Keratinocyte (primary cell): Measurements from ENCODE around the gene NDUFS1. TPM values are rescaled to one million over a fixed set of nuclear protein-coding genes. Genes with fewer than 3 reads are reported as not detected.

ENCODE experiments used
- DNase-seq: peaks from one replicate; pipeline ENCODE4 v3.0.0-alpha.2; 2011; ENCODE audit warnings: low read depth, missing footprints, low spot score
- FAIRE-seq: peaks from 2 replicates; lab custom pipeline; 2011; peaks lifted over from hg19 to GRCh38; lab: Jason Lieb, UNC
- H2AFZ ChIP-seq: 2 replicates; pipeline ENCODE4 v1.6.0; 2012; ENCODE audit warnings: low read length, control low read depth, inconsistent platforms; ENCODE audit not compliant: control insufficient read depth
- H3K27ac ChIP-seq: 2 replicates; pipeline ENCODE4 v1.5.1; 2011; ENCODE audit warnings: low read length; ENCODE audit not compliant: control insufficient read depth, insufficient read depth
- H3K27me3 ChIP-seq: 3 replicates; pipeline ENCODE4 v1.6.0; 2011; ENCODE audit warnings: low read length; ENCODE audit not compliant: control insufficient read depth, insufficient read depth; ENCODE audit errors: extremely low read depth
- H3K36me3 ChIP-seq, 2 experiments: 2 replicates in 1 of 2; 3 replicates in 1 of 2; pipeline ENCODE4 v1.5.1; 2011; ENCODE audit warnings: low read length in 2 of 2, mild to moderate bottlenecking in 1 of 2; ENCODE audit not compliant: control insufficient read depth in 2 of 2, insufficient read depth in 2 of 2; ENCODE audit errors: extremely low read depth in 1 of 2
- H3K4me1 ChIP-seq: 3 replicates; pipeline ENCODE4 v1.5.1; 2011; ENCODE audit warnings: low read length; ENCODE audit not compliant: control insufficient read depth, insufficient read depth; ENCODE audit errors: extremely low read depth
- H3K4me2 ChIP-seq: 3 replicates; pipeline ENCODE4 v1.6.0; 2011; ENCODE audit warnings: low read depth, low read length; ENCODE audit not compliant: control insufficient read depth, insufficient read depth; ENCODE audit errors: extremely low read depth
- H3K4me3 ChIP-seq, 3 experiments: fragments of 200-600 bp in 1 of 3; sonication (generic) in 1 of 3; 2 replicates in 2 of 3; 3 replicates in 1 of 3; pipeline ENCODE4 v1.5.1; 2011 to 2016; ENCODE audit warnings: low read length in 3 of 3, mild to moderate bottlenecking in 3 of 3, control low read depth in 2 of 3, inconsistent platforms in 1 of 3, low read depth in 1 of 3, mixed read lengths in 1 of 3, mixed run types in 1 of 3, moderate library complexity in 1 of 3; ENCODE audit not compliant: control insufficient read depth in 2 of 3, insufficient read depth in 2 of 3; ENCODE audit errors: extremely low read depth in 1 of 3
- H3K79me2 ChIP-seq: 2 replicates; pipeline ENCODE4 v1.6.0; 2012; ENCODE audit warnings: low read length; ENCODE audit not compliant: control insufficient read depth, insufficient read depth
- H3K9ac ChIP-seq: 3 replicates; pipeline ENCODE4 v1.6.0; 2011; ENCODE audit warnings: low read length; ENCODE audit not compliant: control insufficient read depth, insufficient read depth; ENCODE audit errors: extremely low read depth
- H3K9me1 ChIP-seq: 3 replicates; pipeline ENCODE4 v1.6.0; 2011; ENCODE audit warnings: low read length; ENCODE audit not compliant: control insufficient read depth, insufficient read depth; ENCODE audit errors: extremely low read depth
- H3K9me3 ChIP-seq: 2 replicates; pipeline ENCODE4 v1.5.1; 2012; ENCODE audit warnings: low read depth, low read length; ENCODE audit not compliant: control insufficient read depth
- H4K20me1 ChIP-seq: 3 replicates; pipeline ENCODE4 v1.6.0; 2011; ENCODE audit warnings: low read length; ENCODE audit not compliant: control insufficient read depth, insufficient read depth; ENCODE audit errors: extremely low read depth
- CTCF ChIP-seq, 3 experiments: IDR thresholded peaks in 1 of 3; conservative IDR thresholded peaks in 1 of 3; optimal IDR thresholded peaks in 1 of 3; 2 replicates in 2 of 3; 3 replicates in 1 of 3; pipeline versions ENCODE3 to v1.5.1; 2011; ENCODE audit warnings: low read length in 3 of 3, mild to moderate bottlenecking in 3 of 3, moderate library complexity in 2 of 3, control low read depth in 1 of 3, inconsistent platforms in 1 of 3; ENCODE audit not compliant: insufficient read depth in 2 of 3; ENCODE audit errors: extremely low read depth in 1 of 3
- EZH2 ChIP-seq: IDR thresholded peaks from one replicate; pipeline ENCODE4 v1.6.1; 2012; ENCODE audit warnings: inconsistent platforms, mild to moderate bottlenecking, low read length, moderate library complexity
- dilution Hi-C: fragments of 300-500 bp; cut with MboI; formaldehyde crosslinking; loops from one replicate; pipeline ENCODE4 v1.7.0; 2020; ENCODE audit warnings: low sequenced_read_pairs; ENCODE audit not compliant: extremely low pct_ligation_motif_present
- polyA plus RNA-seq, 5 experiments: library from polyadenylated mRNA; depleted of rRNA in 3 of 5; stranded (reverse) in 3 of 5; stranded (forward) in 1 of 5; unstranded in 1 of 5; fragments of >200 nt; gene quantifications; 1 replicate in 1 of 5; 2 replicates in 3 of 5; 3 replicates in 1 of 5; pipeline versions ENCODE4 v1.2.1 to v1.2.3, GENCODE V29; 2011 to 2012; ENCODE audit warnings: missing spikeins in 2 of 5, low read depth in 1 of 5, low replicate concordance in 1 of 5

The NDUFS1 gene
- polyA plus RNA-seq, 1 donor (not counting 4 experiments of a cell fraction or from before 2014, with no cell fraction given): 83.7 TPM

- H2AFZ ChIP-seq: no peak overlapping the region
- H3K79me2 ChIP-seq: no peaks in the 10 kb centered on the region
- H3K4me2 ChIP-seq: peak overlapping the region; percentile 6
- FAIRE-seq (no peak), DNase-seq (no peak)
- TF ChIP-seq CTCF (optimal IDR thresholded peaks at IDR 0.05 in 1 of 3, IDR thresholded peaks at IDR 0.05 in 1 of 3, conservative IDR thresholded peaks at IDR 0.05 in 1 of 3; ENCODE audit: extremely low read depth in 1 of 3, insufficient read depth in 2 of 3, low read length in 3 of 3) (no peak), EZH2 (no peak)
- no peak overlapping the region for H3K27ac ChIP-seq
- H3K9ac ChIP-seq: no peak overlapping the region
- peaks cover 20% of the 10 kb centered on the region for H3K4me1 ChIP-seq
- dilution Hi-C loops: no loop called here
- no peaks in the 10 kb centered on the region for H3K36me3 ChIP-seq
- H4K20me1 ChIP-seq: no peaks in the 10 kb centered on the region
- H3K27me3 ChIP-seq: no peaks in the 10 kb centered on the region
- H3K4me3 ChIP-seq: no peak overlapping the region
- H3K9me1 ChIP-seq: no peaks in the 10 kb centered on the region
- no peaks in the 10 kb centered on the region for H3K9me3 ChIP-seq
Observed at GRCh38 chr2:206198677-206199076, 39.4 kb upstream of the NDUFS1 start.

GRCh38 chr2:206193671-206194357, 34.6 kb upstream of the NDUFS1 start:
- H3K27ac ChIP-seq: no peak overlapping the region
- DNase-seq: no peak
- H3K4me3 ChIP-seq: no peak overlapping the region
- TF ChIP-seq CTCF (optimal IDR thresholded peaks at IDR 0.05 in 1 of 3, IDR thresholded peaks at IDR 0.05 in 1 of 3, conservative IDR thresholded peaks at IDR 0.05 in 1 of 3; ENCODE audit: extremely low read depth in 1 of 3, insufficient read depth in 2 of 3, low read length in 3 of 3) (no peak), EZH2 (no peak)
- H3K27me3 ChIP-seq: no peaks in the 10 kb centered on the region
- no peaks in the 10 kb centered on the region for H3K36me3 ChIP-seq
- no peaks in the 10 kb centered on the region for H3K9me1 ChIP-seq
- H3K4me1 ChIP-seq: peaks cover 12% of the 10 kb centered on the region
- FAIRE-seq: no peak
- dilution Hi-C loops: no loop called here
- H3K9me3 ChIP-seq: no peaks in the 10 kb centered on the region
- no peak overlapping the region for H2AFZ ChIP-seq
- H3K4me2 ChIP-seq: no peak overlapping the region
- no peaks in the 10 kb centered on the region for H4K20me1 ChIP-seq
- no peak overlapping the region for H3K9ac ChIP-seq
- no peaks in the 10 kb centered on the region for H3K79me2 ChIP-seq
